ENCODE data around the gene CD82. TPM values are rescaled to one million over a fixed set of nuclear protein-coding genes. Genes with fewer than 3 reads are reported as not detected.
A peak's percentile ranks its signal among the peaks of the same experiment; 100 is the strongest.

Gene CD82
- total RNA-seq, 3 donors from 2014 or later: 27.2 to 43.2 (median 29.6) TPM

DNA sequence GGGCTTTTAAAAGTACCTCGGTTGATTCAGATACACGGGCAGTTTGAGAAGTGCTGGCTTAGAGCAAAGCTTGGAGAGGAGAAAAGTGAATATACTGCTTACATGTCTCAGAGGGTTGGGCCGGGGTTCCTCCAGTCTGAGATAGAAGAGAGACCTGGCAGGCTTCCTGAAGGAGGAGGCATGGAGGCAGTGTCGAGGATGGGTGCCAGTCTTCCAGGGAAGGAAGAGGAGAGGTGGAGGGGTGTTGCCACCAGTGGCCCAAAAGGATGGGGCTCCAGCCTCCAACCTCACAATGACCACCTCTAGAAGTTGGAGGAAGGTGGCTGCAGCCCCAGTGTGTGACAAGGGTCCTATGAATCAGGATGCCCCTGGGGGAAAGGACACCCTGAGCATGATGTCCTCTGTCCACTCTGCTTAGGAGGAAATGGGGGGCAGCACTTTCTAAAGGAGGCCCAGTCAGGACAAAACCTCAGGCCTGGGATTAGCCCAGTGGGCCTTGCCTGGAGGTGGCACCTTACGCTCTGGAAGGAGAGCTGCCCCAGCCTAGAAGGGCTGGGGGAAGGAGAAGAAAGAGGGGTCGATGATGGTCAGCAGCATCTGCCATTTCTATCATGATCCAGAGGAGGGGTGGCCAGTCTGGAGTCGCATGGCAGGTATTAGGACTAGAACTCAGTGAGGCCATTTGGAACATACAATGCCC, 65.2 kb downstream of the CD82 start:
- H3K36me3 ChIP-seq (ENCODE audit: low read depth): no peaks in the 10 kb centered on the region
- DNase-seq (no peak), ATAC-seq (no peak)
- TF ChIP-seq, protein P1, sequence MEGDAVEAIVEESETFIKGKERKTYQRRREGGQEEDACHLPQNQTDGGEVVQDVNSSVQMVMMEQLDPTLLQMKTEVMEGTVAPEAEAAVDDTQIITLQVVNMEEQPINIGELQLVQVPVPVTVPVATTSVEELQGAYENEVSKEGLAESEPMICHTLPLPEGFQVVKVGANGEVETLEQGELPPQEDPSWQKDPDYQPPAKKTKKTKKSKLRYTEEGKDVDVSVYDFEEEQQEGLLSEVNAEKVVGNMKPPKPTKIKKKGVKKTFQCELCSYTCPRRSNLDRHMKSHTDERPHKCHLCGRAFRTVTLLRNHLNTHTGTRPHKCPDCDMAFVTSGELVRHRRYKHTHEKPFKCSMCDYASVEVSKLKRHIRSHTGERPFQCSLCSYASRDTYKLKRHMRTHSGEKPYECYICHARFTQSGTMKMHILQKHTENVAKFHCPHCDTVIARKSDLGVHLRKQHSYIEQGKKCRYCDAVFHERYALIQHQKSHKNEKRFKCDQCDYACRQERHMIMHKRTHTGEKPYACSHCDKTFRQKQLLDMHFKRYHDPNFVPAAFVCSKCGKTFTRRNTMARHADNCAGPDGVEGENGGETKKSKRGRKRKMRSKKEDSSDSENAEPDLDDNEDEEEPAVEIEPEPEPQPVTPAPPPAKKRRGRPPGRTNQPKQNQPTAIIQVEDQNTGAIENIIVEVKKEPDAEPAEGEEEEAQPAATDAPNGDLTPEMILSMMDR (IDR thresholded peaks at IDR 0.05): no peak
- no peak overlapping the region for H3K4me3 ChIP-seq
- intact Hi-C loops (cut with DNase I, micrococcal nuclease): no loop called here
- no peaks in the 10 kb centered on the region for H3K9me3 ChIP-seq
- H3K4me1 ChIP-seq (ENCODE audit: low read depth): no peaks in the 10 kb centered on the region

DNA sequence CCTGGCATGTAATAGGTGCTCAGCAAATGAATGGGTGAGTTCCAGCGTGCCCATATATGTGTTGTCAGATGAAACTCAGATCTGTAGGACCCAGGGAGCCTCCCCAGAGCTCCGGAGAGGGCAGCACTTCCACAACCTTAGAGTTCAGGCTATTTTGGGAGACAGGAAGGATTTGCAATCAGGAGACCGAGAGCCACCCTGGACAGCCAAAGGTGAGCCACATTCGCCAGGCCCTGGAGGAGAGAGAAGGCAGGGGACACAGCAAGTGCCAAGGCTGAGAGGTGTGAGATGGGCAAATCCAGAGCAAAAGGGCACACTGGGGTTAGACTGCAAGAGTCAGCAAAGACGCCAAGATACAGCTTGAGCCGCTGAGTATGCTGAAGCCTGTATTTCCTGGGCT, 66.4 kb downstream of the CD82 start:
- intact Hi-C loops (cut with DNase I, micrococcal nuclease): no loop called here
- no peak for DNase-seq
- Histone ChIP-seq H3K36me3 (ENCODE audit: low read depth) (no peaks in the 10 kb centered on the region), H3K4me3 (no peak overlapping the region), H3K9me3 (no peaks in the 10 kb centered on the region), H3K4me1 (ENCODE audit: low read depth) (no peaks in the 10 kb centered on the region)
- ATAC-seq: no peak
- TF ChIP-seq, protein P1 (IDR thresholded peaks at IDR 0.05): no peak

DNA sequence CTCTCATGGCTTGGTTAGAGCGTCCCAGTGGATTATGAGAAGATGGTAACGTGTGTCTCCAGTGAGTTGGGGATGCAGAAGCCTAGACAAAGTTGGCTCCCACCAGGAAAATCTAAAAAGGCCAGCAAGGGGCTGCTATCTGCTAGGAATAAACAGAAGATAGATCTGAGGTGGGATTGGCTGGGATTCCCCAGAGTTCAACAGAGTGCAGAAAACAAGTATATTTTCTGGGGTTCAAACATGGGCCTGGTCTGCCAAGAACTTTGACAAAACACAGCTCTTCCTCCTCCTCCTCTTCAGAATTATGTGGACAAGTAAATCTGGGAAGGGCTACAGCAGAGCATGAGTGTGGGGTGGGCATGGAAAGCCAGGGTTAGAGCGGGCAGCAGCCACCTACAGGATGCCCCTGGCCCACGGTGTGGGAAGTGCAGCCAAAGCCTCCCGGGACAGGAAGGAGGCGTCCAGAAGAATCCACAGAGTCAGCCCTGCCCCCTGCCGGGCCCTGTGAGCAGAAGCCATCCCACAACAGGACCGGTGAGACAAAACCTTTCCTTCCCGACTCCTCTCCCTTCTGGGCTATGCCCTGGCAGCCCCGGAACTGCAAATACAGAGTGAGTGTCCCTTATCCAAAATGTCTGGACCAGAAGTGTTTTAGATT, 67.1 kb downstream of the CD82 start:
- TF ChIP-seq, protein P1 (IDR thresholded peaks at IDR 0.05): no peak
- Histone ChIP-seq H3K9me3 (no peaks in the 10 kb centered on the region), H3K36me3 (ENCODE audit: low read depth) (no peaks in the 10 kb centered on the region), H3K4me1 (ENCODE audit: low read depth) (no peaks in the 10 kb centered on the region), H3K4me3 (no peak overlapping the region)
- intact Hi-C loops (cut with DNase I, micrococcal nuclease): no loop called here
- DNase-seq (peak in 1 of 3 donors; percentile 48), ATAC-seq (peak; percentile 68)

DNA sequence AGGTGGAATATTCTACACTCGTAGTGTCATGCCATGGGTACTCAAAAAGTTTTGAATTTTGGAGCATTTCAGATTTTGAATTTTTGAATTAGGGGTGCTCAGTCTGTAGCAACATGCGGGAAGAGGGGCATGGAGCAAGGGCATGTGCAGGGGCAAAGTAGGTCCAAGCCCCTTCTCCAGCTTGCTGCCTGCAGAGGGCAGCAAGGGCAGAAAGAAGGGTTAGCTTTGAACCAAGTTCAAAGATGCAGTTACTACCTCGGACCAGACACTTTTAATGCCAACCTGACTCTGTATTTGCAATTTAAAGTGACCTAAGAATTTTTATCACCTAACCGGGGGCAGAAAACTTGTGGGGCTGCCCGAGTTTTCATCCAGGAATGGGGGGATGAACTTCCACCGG, 68.2 kb downstream of the CD82 start:
- H3K36me3 ChIP-seq (ENCODE audit: low read depth): no peaks in the 10 kb centered on the region
- H3K9me3 ChIP-seq: no peaks in the 10 kb centered on the region
- intact Hi-C loops (cut with DNase I, micrococcal nuclease): no loop called here
- DNase-seq (no peak), ATAC-seq (no peak)
- no peaks in the 10 kb centered on the region for H3K4me1 ChIP-seq (ENCODE audit: low read depth)
- no peak overlapping the region for H3K4me3 ChIP-seq
- TF ChIP-seq, protein P1 (IDR thresholded peaks at IDR 0.05): no peak

DNA sequence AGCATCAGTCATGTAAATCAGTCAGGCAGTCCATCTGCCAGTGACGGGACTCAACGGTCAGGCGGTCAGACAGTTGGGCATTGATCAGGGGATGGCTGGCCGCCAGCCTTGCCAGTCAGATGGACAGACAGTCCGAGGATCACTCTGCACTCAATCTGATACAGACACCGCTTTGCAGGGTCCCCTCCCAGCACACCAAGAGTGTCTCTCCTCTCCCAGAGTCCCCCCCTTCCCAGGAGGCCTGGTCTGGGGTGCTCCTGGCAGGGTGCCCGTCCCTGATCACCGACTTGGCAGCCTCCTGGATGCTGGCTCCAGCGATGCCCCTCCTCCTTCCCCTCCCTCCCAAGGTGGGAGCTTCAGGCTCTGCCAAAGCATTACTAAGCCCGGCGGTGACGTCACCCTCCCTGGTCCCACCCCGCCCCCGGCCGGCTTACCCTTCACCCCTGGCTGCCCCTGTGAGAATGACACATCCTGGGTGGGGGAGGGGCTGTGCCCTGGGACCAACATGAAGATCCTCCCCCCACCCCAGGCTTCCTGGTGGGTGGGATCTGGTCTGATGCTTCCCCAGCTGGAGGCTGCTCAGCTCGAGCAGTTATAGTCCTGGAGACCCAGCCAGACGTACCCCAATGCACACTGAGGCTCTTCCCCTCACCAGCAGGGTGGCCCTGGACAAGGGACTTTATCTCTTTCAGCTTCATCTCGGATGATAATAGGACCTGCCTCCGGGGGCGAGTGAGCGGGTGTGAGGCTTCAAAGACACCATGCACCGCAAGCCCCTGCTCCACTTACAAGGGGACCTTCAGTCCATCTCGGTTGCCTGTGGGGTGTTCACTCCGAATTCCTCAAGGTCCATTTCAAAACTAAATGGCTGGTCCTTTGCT, 69.2 kb downstream of the CD82 start:
- TF ChIP-seq, protein P1 (IDR thresholded peaks at IDR 0.05): no peak
- H3K36me3 ChIP-seq (ENCODE audit: low read depth): no peaks in the 10 kb centered on the region
- no peak overlapping the region for H3K4me3 ChIP-seq
- H3K4me1 ChIP-seq (ENCODE audit: low read depth): no peaks in the 10 kb centered on the region
- ATAC-seq: peak; percentile 59
- H3K9me3 ChIP-seq: no peaks in the 10 kb centered on the region
- intact Hi-C loops (cut with DNase I, micrococcal nuclease): no loop called here
- peak in 2 of 3 donors; percentile 37 to 50 for DNase-seq
